HG02981 (cell line): ENCODE data around the gene BPIFB6.

ENCODE experiments used
- ATAC-seq: cut with Tn5 transposase; IDR thresholded peaks from one replicate; pipeline ENCODE4 v1.9.1; 2021; ENCODE audit warnings: mild to moderate bottlenecking, moderate library complexity; ENCODE audit not compliant: unreplicated experiment

The BPIFB6 gene

GRCh38 chr20:33000802-33001466 lies 30.5 kb upstream of the BPIFB6 start:
- ATAC-seq, result no peak

- ATAC-seq, result no peak
These were observed 29.2 kb upstream of the BPIFB6 start for GRCh38 chr20:33002087-33002808.

- no peak for ATAC-seq
These were observed 27.2 kb upstream of the BPIFB6 start, which contains the start of gene SUN5 for GRCh38 chr20:33004141-33004751. SUN5 (minus strand) TSS chr20:33004433; CDS start chr20:33004340, 93 bp downstream.

- no peak for ATAC-seq
These were observed 26.3 kb upstream of the BPIFB6 start for GRCh38 chr20:33005132-33005566.

GRCh38 chr20:33005908-33006775 lies 25.3 kb upstream of the BPIFB6 start:
- no peak for ATAC-seq

- no peak for ATAC-seq
These were observed 24.6 kb upstream of the BPIFB6 start for GRCh38 chr20:33006776-33007375.

GRCh38 chr20:33007376-33008335 lies 23.8 kb upstream of the BPIFB6 start, which contains the start of gene BPIFB2:
BPIFB2 (plus strand) TSS chr20:33007704; CDS start chr20:33008575, 871 bp downstream.
- no peak for ATAC-seq

- no peak for ATAC-seq
These were observed 22.9 kb upstream of the BPIFB6 start for GRCh38 chr20:33008336-33009213.

- no peak for ATAC-seq
These were observed 22.0 kb upstream of the BPIFB6 start for GRCh38 chr20:33009214-33010132.

- ATAC-seq, result no peak
These were observed 21.3 kb upstream of the BPIFB6 start for GRCh38 chr20:33010133-33010504.

- ATAC-seq, result no peak
These were observed 20.6 kb upstream of the BPIFB6 start for GRCh38 chr20:33010674-33011449.

GRCh38 chr20:33012327-33013189 lies 18.9 kb upstream of the BPIFB6 start:
- ATAC-seq, result no peak

GRCh38 chr20:33013701-33014326 lies 17.6 kb upstream of the BPIFB6 start:
- ATAC-seq, result no peak

GRCh38 chr20:33014336-33015113 lies 16.9 kb upstream of the BPIFB6 start:
- no peak for ATAC-seq
